Liver (tissue), 9 donors: ENCODE results near the gene MACROD1. TPM values are rescaled to one million over a fixed set of nuclear protein-coding genes. Genes with fewer than 3 reads are reported as not detected.
A peak's percentile ranks its signal among the peaks of the same experiment; 100 is the strongest.

Experiments
- DNase-seq: peaks from one replicate; pipeline ENCODE4 v3.0.0-alpha.2; 2017; ENCODE audit warnings: low spot score
- H3K27ac ChIP-seq, 2 donors: one replicate each; pipeline ENCODE4 v1.7.0; 2013; ENCODE audit warnings: inconsistent platforms in 2 of 2, low read length in 2 of 2, control low read depth in 1 of 2, low read depth in 1 of 2, mild to moderate bottlenecking in 1 of 2
- H3K27me3 ChIP-seq, 4 donors: one replicate each; pipeline versions ENCODE4 v1.6.1 to v1.7.0; 2013; ENCODE audit warnings: low read length in 3 of 4, inconsistent platforms in 1 of 4, mild to moderate bottlenecking in 1 of 4, moderate library complexity in 1 of 4; ENCODE audit not compliant: control insufficient read depth in 4 of 4, insufficient read depth in 4 of 4
- H3K36me3 ChIP-seq, 4 donors: one replicate each; pipeline versions ENCODE4 v1.6.1 to v1.7.0; 2013; ENCODE audit warnings: low read length in 3 of 4, mild to moderate bottlenecking in 3 of 4, low read depth in 1 of 4, moderate library complexity in 1 of 4; ENCODE audit not compliant: control insufficient read depth in 4 of 4, insufficient read depth in 3 of 4
- H3K4me1 ChIP-seq, 4 donors: one replicate each; pipeline versions ENCODE4 v1.6.1 to v1.7.0; 2013; ENCODE audit warnings: low read length in 3 of 4, mild to moderate bottlenecking in 3 of 4, moderate library complexity in 1 of 4; ENCODE audit not compliant: control insufficient read depth in 4 of 4, insufficient read depth in 4 of 4
- H3K4me3 ChIP-seq, 3 donors: one replicate each; pipeline versions ENCODE4 v1.6.1 to v1.7.0; 2013; ENCODE audit warnings: low read length in 3 of 3, control low read depth in 1 of 3, low read depth in 1 of 3, mild to moderate bottlenecking in 1 of 3
- H3K9ac ChIP-seq, 2 donors: one replicate each; pipeline ENCODE4 v1.7.0; 2013; ENCODE audit warnings: low read length in 2 of 2, mild to moderate bottlenecking in 2 of 2, moderate library complexity in 2 of 2, control low read depth in 1 of 2, low read depth in 1 of 2
- H3K9me3 ChIP-seq, 4 donors: one replicate each; pipeline versions ENCODE4 v1.6.1 to v1.7.0; 2013; ENCODE audit warnings: low read length in 3 of 4; ENCODE audit not compliant: control insufficient read depth in 4 of 4
- ATF3 ChIP-seq: IDR thresholded peaks from 2 replicates; pipeline ENCODE4 v1.6.1; 2016; ENCODE audit warnings: antibody characterized with exemption
- EGR1 ChIP-seq, 2 donors: IDR thresholded peaks; 2 replicates each; pipeline ENCODE4 v1.6.1; 2016 to 2018; ENCODE audit warnings: antibody characterized with exemption in 2 of 2, low read depth in 2 of 2
- FOXA1 ChIP-seq: IDR thresholded peaks from 2 replicates; pipeline ENCODE4 v1.6.1; 2016; ENCODE audit warnings: antibody characterized with exemption
- FOXA2 ChIP-seq: IDR thresholded peaks from 2 replicates; pipeline ENCODE4 v1.6.1; 2016; ENCODE audit warnings: antibody characterized with exemption
- GABPA ChIP-seq, 2 donors: IDR thresholded peaks in 1 of 2; conservative IDR thresholded peaks in 1 of 2; 2 replicates each; pipeline ENCODE4 v1.6.1; 2016; ENCODE audit warnings: antibody characterized with exemption in 2 of 2, mild to moderate bottlenecking in 1 of 2, moderate library complexity in 1 of 2
- HNF4A ChIP-seq, 2 donors: conservative IDR thresholded peaks; 2 replicates each; pipeline ENCODE4 v1.6.1; 2016; ENCODE audit warnings: antibody characterized with exemption in 2 of 2, mild to moderate bottlenecking in 2 of 2
- HNF4G ChIP-seq: IDR thresholded peaks from 2 replicates; pipeline ENCODE4 v1.6.1; 2016; ENCODE audit warnings: antibody characterized with exemption
- JUND ChIP-seq, 2 donors: IDR thresholded peaks; 2 replicates each; pipeline ENCODE4 v1.6.1; 2016; ENCODE audit warnings: antibody characterized with exemption in 2 of 2
- MAX ChIP-seq: IDR thresholded peaks from 2 replicates; pipeline ENCODE4 v1.6.1; 2016; ENCODE audit warnings: antibody characterized with exemption
- NR2F2 ChIP-seq: IDR thresholded peaks from 2 replicates; pipeline ENCODE4 v1.6.1; 2016; ENCODE audit warnings: antibody characterized with exemption
- RAD21 ChIP-seq, 2 donors: IDR thresholded peaks; 2 replicates each; pipeline ENCODE4 v1.6.1; 2016; ENCODE audit warnings: antibody characterized with exemption in 2 of 2, mild to moderate bottlenecking in 2 of 2
- RXRA ChIP-seq, 2 donors: IDR thresholded peaks; 2 replicates each; pipeline ENCODE4 v1.6.1; 2017 to 2018; ENCODE audit warnings: antibody characterized with exemption in 2 of 2, mild to moderate bottlenecking in 1 of 2
- SP1 ChIP-seq: IDR thresholded peaks from 2 replicates; pipeline ENCODE4 v1.6.1; 2018; ENCODE audit warnings: antibody characterized with exemption, mild to moderate bottlenecking
- TAF1 ChIP-seq: conservative IDR thresholded peaks from 2 replicates; pipeline ENCODE4 v1.6.1; 2016; ENCODE audit warnings: antibody characterized with exemption, mild to moderate bottlenecking
- YY1 ChIP-seq: IDR thresholded peaks from 2 replicates; pipeline ENCODE4 v1.6.1; 2016; ENCODE audit warnings: antibody characterized with exemption, mild to moderate bottlenecking
- WGBS: extraction: QIAGEN DNeasy Blood & Tissue Kit; methylation state at CpG from one replicate; pipeline ENCODE4 v1.1.7; 2013; 5-methylcytosine and 5-hydroxymethylcytosine counted together
- polyA plus RNA-seq, 2 donors: library from polyadenylated mRNA; stranded (reverse) in 1 of 2; unstranded in 1 of 2; fragments of 200-250 nt in 1 of 2; fragments of >200 nt in 1 of 2; fragmentation: Nextera tagmentation in 1 of 2; extraction: Ambion mirVana in 1 of 2; gene quantifications; one replicate each; pipeline versions ENCODE4 v1.2.1 to v1.2.3, GENCODE V29; 2013 to 2015
- total RNA-seq, 2 donors: library from RNA; depleted of rRNA; stranded (reverse); fragments of >200 nt; gene quantifications; one replicate each; pipeline ENCODE4 v1.2.3, GENCODE V29; 2014
- TF ChIP-seq, protein P1 (sequence below): IDR thresholded peaks from 2 replicates; pipeline ENCODE4 v1.6.1; 2016; ENCODE audit warnings: antibody characterized with exemption
- TF ChIP-seq, protein P2 (sequence below): fragments of 150-350 bp; IDR thresholded peaks from 2 replicates; pipeline ENCODE4 v1.5.1; 2017; ENCODE audit warnings: improper control_type of control experiment, low read depth, low read length; ENCODE audit not compliant: missing input control
- TF ChIP-seq, protein P3 (sequence below): IDR thresholded peaks from 2 replicates; pipeline ENCODE4 v1.6.1; 2016; ENCODE audit warnings: antibody characterized with exemption, mild to moderate bottlenecking
- donor health status: healthy.
- donor health status: healthy.
- donor health status: healthy.
- donor health status: healthy.
- donor health status: healthy.

MACROD1 gene
- total and polyA plus RNA-seq, 4 donors: 8.9 to 25.9 (median 13.1) TPM

DNA sequence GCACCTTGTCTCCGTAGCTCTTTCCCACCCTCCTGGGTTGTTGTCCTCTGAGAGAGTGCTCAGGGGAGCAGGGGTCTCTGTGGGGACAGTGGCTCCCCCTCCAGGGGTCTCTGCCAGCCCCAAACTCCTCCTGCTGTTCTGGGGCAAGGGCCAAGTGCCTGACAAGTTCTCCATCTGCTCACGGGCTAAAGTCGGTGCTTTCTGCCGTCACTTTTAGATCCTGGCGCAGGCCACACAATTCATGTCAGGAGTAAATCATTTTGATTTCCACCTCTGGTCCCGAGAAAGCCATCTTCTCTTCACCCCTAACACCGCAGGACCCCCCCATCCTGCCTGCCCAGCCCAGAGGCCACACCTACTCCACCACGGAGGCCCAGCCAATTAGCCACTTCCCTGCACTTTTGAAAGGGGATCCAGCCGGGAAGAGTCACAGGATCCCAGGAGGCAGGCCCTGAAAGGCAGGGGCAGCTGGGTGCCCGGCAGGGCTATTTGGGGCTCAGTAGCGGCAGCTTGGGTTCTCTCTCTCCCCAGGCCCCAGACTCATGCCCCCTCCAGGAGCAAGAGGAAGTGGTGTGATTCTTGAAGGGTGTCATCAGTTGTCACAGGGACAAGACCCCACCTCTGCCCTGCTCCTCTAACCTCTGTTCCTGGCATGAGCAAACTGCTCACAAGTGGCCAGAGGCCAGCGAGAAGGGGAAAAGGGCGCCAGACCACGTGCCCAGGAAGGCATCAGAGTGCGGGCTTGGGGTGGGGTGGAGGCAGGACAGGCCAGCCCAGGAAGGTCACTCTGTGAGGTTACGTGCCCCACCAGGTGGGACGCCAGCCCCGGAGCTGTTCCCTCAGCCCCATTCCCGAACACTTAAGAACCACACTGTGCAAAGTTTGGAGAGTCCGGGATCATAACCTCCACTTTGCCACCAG lies 1.3 kb downstream of the MACROD1 start:
- H3K27ac ChIP-seq: peak overlapping the region; percentile 84 to 85
- H3K9me3 ChIP-seq: no peaks in the 10 kb centered on the region
- peak overlapping the region; percentile 37 to 48 for H3K9ac ChIP-seq
- peaks cover 0 to 13% (median 9%) of the 10 kb centered on the region in 4 donors for H3K4me1 ChIP-seq
- no peak for TF ChIP-seq EGR1 (IDR thresholded peaks at IDR 0.05; ENCODE audit: low read depth in 2 of 2)
- TF ChIP-seq YY1: no peak
- TF ChIP-seq HNF4G: no peak
- peak; percentile 53 to 63 for TF ChIP-seq HNF4A (conservative IDR thresholded peaks at IDR 0.05)
- TF ChIP-seq MAX: peak; percentile 48
- no peak for TF ChIP-seq FOXA2
- TF ChIP-seq FOXA1: no peak
- TF ChIP-seq, protein P1, sequence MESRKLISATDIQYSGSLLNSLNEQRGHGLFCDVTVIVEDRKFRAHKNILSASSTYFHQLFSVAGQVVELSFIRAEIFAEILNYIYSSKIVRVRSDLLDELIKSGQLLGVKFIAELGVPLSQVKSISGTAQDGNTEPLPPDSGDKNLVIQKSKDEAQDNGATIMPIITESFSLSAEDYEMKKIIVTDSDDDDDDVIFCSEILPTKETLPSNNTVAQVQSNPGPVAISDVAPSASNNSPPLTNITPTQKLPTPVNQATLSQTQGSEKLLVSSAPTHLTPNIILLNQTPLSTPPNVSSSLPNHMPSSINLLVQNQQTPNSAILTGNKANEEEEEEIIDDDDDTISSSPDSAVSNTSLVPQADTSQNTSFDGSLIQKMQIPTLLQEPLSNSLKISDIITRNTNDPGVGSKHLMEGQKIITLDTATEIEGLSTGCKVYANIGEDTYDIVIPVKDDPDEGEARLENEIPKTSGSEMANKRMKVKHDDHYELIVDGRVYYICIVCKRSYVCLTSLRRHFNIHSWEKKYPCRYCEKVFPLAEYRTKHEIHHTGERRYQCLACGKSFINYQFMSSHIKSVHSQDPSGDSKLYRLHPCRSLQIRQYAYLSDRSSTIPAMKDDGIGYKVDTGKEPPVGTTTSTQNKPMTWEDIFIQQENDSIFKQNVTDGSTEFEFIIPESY: no peak
- TF ChIP-seq JUND (IDR thresholded peaks at IDR 0.05): no peak
- TF ChIP-seq GABPA (IDR thresholded peaks at IDR 0.05 in 1 of 2, conservative IDR thresholded peaks at IDR 0.05 in 1 of 2): peak in 1 of 2 donors; percentile 35
- TF ChIP-seq ATF3: no peak
- TF ChIP-seq SP1: no peak
- no peak for TF ChIP-seq RAD21 (IDR thresholded peaks at IDR 0.05)
- TF ChIP-seq NR2F2: no peak
- TF ChIP-seq, protein P2, sequence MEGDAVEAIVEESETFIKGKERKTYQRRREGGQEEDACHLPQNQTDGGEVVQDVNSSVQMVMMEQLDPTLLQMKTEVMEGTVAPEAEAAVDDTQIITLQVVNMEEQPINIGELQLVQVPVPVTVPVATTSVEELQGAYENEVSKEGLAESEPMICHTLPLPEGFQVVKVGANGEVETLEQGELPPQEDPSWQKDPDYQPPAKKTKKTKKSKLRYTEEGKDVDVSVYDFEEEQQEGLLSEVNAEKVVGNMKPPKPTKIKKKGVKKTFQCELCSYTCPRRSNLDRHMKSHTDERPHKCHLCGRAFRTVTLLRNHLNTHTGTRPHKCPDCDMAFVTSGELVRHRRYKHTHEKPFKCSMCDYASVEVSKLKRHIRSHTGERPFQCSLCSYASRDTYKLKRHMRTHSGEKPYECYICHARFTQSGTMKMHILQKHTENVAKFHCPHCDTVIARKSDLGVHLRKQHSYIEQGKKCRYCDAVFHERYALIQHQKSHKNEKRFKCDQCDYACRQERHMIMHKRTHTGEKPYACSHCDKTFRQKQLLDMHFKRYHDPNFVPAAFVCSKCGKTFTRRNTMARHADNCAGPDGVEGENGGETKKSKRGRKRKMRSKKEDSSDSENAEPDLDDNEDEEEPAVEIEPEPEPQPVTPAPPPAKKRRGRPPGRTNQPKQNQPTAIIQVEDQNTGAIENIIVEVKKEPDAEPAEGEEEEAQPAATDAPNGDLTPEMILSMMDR: no peak
- TF ChIP-seq, protein P3, sequence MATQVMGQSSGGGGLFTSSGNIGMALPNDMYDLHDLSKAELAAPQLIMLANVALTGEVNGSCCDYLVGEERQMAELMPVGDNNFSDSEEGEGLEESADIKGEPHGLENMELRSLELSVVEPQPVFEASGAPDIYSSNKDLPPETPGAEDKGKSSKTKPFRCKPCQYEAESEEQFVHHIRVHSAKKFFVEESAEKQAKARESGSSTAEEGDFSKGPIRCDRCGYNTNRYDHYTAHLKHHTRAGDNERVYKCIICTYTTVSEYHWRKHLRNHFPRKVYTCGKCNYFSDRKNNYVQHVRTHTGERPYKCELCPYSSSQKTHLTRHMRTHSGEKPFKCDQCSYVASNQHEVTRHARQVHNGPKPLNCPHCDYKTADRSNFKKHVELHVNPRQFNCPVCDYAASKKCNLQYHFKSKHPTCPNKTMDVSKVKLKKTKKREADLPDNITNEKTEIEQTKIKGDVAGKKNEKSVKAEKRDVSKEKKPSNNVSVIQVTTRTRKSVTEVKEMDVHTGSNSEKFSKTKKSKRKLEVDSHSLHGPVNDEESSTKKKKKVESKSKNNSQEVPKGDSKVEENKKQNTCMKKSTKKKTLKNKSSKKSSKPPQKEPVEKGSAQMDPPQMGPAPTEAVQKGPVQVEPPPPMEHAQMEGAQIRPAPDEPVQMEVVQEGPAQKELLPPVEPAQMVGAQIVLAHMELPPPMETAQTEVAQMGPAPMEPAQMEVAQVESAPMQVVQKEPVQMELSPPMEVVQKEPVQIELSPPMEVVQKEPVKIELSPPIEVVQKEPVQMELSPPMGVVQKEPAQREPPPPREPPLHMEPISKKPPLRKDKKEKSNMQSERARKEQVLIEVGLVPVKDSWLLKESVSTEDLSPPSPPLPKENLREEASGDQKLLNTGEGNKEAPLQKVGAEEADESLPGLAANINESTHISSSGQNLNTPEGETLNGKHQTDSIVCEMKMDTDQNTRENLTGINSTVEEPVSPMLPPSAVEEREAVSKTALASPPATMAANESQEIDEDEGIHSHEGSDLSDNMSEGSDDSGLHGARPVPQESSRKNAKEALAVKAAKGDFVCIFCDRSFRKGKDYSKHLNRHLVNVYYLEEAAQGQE: no peak
- TF ChIP-seq TAF1: no peak
- peak; percentile 76 to 80 for TF ChIP-seq RXRA (IDR thresholded peaks at IDR 0.05)
- no peak for DNase-seq
- no peaks in the 10 kb centered on the region for H3K27me3 ChIP-seq
- H3K4me3 ChIP-seq: peak overlapping the region; percentile 62 to 88 (median 86)
- no peaks in the 10 kb centered on the region for H3K36me3 ChIP-seq
- 44% methylated on average over 20 of the region's 20 CpGs for WGBS
